Femur (tissue), 1 donor: Measurements from ENCODE around the gene HTN1.
"Not testable (repeated sequence)": the region's sequence is repeated elsewhere in the genome, so short reads cannot be mapped to it uniquely, and the experiment has no call there.

Experiments used
- DNase-seq: peaks from one replicate; pipeline ENCODE4 v3.0.0-alpha.2; 2017

The HTN1 gene

DNA sequence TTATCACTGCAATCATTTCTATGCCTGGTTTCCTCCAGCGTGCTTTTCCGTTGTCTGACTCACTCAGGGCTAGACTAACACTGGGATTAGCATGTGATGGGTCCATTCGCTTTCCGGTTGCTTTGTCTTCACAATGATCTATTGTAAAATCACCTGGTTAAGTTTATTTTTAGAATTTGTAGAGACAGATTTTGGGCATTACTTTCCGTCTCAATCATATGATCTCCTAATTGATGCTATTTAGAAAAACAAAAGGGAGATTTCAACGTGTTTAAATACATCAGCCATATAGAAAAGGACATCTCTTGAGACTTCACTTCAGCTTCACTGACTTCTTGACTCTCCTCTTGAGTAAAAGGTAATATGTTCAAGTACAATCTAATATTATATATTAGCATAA lies at the start of gene HTN1:
Gene HTN1, plus strand, starts transcription at position 301 of the 400 bp plus-strand sequence. CDS start 2,639 bp downstream, outside the sequence.
- not testable (repeated sequence) for DNase-seq

- no peak for DNase-seq
Measured at GRCh38 chr4:70000711-70001110, 49.5 kb upstream of the HTN1 start.

- no peak for DNase-seq
Measured at GRCh38 chr4:70002507-70002906, 47.7 kb upstream of the HTN1 start.

- no peak for DNase-seq
Measured at GRCh38 chr4:70008771-70009170, 41.5 kb upstream of the HTN1 start.

GRCh38 chr4:70019006-70019405 lies 31.2 kb upstream of the HTN1 start:
- DNase-seq: not testable (repeated sequence)

DNA sequence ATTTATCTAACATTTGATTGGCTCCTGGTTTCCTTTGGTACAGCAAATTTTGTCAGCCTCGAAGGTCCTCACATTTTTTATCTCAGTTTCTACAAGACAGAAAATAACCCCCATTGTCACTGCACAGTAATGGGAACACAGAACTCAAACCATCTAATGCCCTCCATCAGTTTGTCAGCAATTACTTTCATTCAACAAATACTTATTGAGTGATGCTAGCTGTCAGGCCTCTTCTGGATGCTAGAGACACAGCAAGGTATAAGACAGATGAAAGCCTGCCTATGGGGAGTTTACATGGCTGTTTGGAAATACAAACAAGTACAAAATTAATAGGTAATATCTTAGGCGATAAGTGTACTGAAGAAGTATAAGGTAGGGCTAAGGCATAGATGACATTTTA lies 27.0 kb upstream of the HTN1 start:
- no peak for DNase-seq

- no peak for DNase-seq
Measured at GRCh38 chr4:70027011-70027410, 23.2 kb upstream of the HTN1 start.

- not testable (repeated sequence) for DNase-seq
Measured at GRCh38 chr4:70028159-70028558, 22.1 kb upstream of the HTN1 start, which contains the start of gene HTN3. Gene HTN3, plus strand, starts transcription at chr4:70028459. Its CDS starts 2,282 bp downstream, at chr4:70030741.

- DNase-seq: not testable (repeated sequence)
Measured at GRCh38 chr4:70037559-70037958, 12.7 kb upstream of the HTN1 start.

DNA sequence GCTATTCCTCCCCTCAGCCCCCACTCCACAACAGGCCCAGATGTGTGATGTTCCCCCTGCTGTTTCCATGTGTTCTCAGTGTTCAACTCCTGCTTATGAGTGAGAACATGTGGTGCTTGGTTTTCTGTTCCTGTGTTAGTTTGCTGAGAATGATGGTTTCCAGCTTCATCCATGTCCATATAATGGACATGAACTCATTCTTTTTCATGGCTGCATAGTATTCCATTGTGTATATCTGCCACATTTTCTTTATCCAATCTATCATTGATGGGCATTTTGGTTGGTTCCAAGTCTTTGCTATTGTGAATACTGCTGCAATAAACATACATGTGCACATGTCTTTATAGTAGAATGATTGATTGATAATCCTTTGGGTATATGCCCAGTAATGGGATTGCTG lies 10.3 kb upstream of the HTN1 start:
- not testable (repeated sequence) for DNase-seq

DNA sequence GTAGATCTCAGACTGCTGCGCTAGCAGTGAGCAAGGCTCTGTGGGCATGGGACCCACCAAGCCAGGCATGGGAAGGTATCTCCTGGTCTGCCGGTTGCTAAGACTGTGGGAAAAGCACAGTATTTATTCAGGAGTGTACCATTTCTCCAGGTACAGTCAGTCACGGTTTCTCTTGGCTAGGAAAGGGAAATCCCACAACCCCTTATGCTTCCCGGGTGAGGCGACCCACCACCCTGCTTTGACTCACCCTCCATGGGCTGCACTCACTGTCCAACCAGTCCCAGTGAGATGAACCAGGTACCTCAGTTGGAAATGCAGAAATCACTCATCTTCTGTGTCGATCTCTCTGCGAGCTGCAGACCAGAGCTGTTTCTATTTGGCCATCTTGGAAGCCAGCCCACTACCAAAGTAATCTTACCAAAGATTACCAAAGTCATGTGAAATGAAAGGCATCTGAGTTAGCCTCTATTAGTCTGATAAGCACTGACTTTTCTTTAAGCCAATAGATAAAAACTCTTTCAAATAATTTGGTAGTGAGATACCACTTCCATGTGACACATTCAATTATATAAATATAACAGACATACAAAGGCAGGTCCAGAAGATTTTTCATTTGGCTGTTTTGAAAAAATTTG lies 8.5 kb upstream of the HTN1 start:
- DNase-seq: no peak

DNA sequence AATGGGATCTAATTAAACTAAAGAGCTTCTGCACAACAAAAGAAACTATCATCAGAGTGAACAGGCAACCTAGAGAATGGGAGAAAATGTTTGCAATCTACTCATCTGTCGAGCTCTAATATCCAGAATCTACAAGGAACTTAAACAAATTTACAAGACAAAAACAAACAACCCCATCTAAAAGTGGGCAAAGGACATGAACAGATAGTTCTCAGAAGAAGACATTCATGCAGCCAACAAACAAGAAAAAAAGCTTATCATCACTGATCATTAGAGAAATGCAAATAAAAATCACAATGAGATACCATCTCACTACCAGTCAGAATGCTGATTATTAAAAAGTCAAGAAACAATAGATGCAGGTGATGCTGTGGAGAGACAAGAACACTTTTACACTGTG lies 6.3 kb downstream of the HTN1 start:
- DNase-seq: not testable (repeated sequence)

GRCh38 chr4:70057651-70058050 lies 7.4 kb downstream of the HTN1 start:
- no peak for DNase-seq

DNA sequence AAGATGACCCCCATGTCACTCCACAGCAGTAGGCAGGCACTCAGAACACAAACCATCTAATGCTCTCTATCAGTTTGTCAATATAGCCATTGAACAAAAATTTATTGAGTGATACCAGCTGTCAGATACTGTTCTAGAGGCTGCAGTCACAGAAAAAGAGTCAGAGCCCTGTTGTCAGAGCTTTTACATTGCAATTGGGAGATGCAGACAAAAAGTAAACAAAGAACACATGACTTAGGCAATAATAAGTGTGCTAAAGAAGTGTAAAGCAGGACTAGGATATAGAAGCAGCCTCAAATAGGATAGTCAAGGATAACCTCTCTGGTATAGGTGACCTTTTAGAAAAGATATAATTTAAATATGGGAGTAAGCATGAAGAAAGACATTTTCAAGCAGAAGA lies 8.9 kb downstream of the HTN1 start:
- DNase-seq: no peak

DNA sequence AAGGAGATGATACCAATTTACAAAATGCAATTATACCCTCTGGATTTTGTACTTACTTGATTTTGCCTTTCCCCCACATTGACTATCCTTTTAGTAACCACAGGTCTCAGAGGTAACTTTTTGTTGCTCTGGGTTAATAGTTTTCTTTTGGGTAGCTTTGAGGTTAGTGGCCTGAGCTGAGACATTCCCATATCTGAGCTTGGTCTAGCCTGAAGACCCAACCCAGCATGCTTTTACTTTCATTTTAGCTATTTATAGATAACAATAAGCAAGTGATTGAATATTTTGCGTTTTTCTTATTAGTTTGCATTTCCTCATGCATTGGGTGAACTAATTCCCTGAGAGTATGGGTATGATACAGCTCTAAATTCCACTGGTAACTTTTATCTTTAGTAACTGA lies 11.8 kb downstream of the HTN1 start:
- no peak for DNase-seq

GRCh38 chr4:70080205-70080604 lies 30.0 kb downstream of the HTN1 start:
- DNase-seq: no peak

GRCh38 chr4:70099206-70099605 lies 49.0 kb downstream of the HTN1 start:
- no peak for DNase-seq
